ENCODE results near the gene RCN1.

- TF ChIP-seq CTCF (IDR thresholded peaks at IDR 0.05) (no peak), POLR2A (IDR thresholded peaks at IDR 0.05) (no peak)
Measured at GRCh38 chr11:32153747-32154146, 62.9 kb downstream of the RCN1 start.

Measured in esophagus squamous epithelium (tissue), 4 donors.